K562 (cell line): ENCODE data around the gene LMCD1. TPM values are rescaled to one million over a fixed set of nuclear protein-coding genes. Genes with fewer than 3 reads are reported as not detected.

Source experiments
- DDX20 ChIP-seq: fragments of 450-650 bp; IDR thresholded peaks from 2 replicates; pipeline ENCODE4 v1.6.1; 2016; ENCODE audit warnings: missing genetic modification characterization, low read depth, mild to moderate bottlenecking, missing compliant biosample characterization, moderate library complexity
- DPF2 ChIP-seq: fragments of 450-650 bp; IDR thresholded peaks from 2 replicates; pipeline ENCODE4 v1.6.1; 2016
- FUS ChIP-seq: fragments of 200-400 bp; formaldehyde crosslinking; optimal IDR thresholded peaks from 2 replicates; pipeline ENCODE3; 2017; ENCODE audit warnings: low read depth, low read length
- NBN ChIP-seq: fragments of 450-650 bp; IDR thresholded peaks from 2 replicates; pipeline ENCODE4 v1.6.1; 2016; ENCODE audit warnings: low read depth, mild to moderate bottlenecking
- SFPQ ChIP-seq: fragments of 200-400 bp; formaldehyde crosslinking; IDR thresholded peaks from 2 replicates; pipeline ENCODE4 v1.6.1; 2017; ENCODE audit warnings: mild to moderate bottlenecking, low read depth, low read length, moderate library complexity
- STAT5B ChIP-seq: fragments of 250-450 bp; sonication (Bioruptor Pico); IDR thresholded peaks from 2 replicates; pipeline ENCODE4 v1.8.0; 2021; ENCODE audit warnings: mild to moderate bottlenecking, inconsistent platforms
- ZNF174 ChIP-seq: fragments of 250-450 bp; sonication (Bioruptor Pico); IDR thresholded peaks from 2 replicates; pipeline ENCODE4 v1.4.0; 2020; ENCODE audit warnings: mild to moderate bottlenecking
- ZNF197 ChIP-seq: fragments of 200-800 bp; sonication (Bioruptor generic); IDR thresholded peaks from 2 replicates; pipeline ENCODE4 v1.6.1; 2016; ENCODE audit warnings: low read depth, missing genetic modification characterization, missing compliant biosample characterization
- ZNF707 ChIP-seq: fragments of 250-450 bp; sonication (Bioruptor Pico); conservative IDR thresholded peaks from 2 replicates; pipeline ENCODE4 v1.8.0; 2022; ENCODE audit warnings: inconsistent platforms, mild to moderate bottlenecking, moderate library complexity
- ZZZ3 ChIP-seq: fragments of 450-650 bp; IDR thresholded peaks from 2 replicates; pipeline ENCODE4 v1.6.1; 2016; ENCODE audit warnings: antibody characterized with exemption, mild to moderate bottlenecking, moderate library complexity
- polyA plus RNA-seq, 8 experiments: library from polyadenylated mRNA; depleted of rRNA in 4 of 8; stranded (reverse) in 5 of 8; unstranded in 3 of 8; fragments of >200 nt; fragmentation: Nextera tagmentation in 2 of 8; fragmentation: Illumina TruSeq in 1 of 8; extraction: Ambion mirVana in 2 of 8; extraction: Trizol in 1 of 8; gene quantifications; 2 replicates each; pipeline versions ENCODE4 v1.2.1 to v1.2.3, GENCODE V29; 2011 to 2014; ENCODE audit warnings: inconsistent platforms in 1 of 8, missing spikeins in 1 of 8
- total RNA-seq, 7 experiments: library from RNA; depleted of rRNA in 6 of 7; stranded (reverse); fragments of >200 nt in 6 of 7; fragmentation: Illumina TruSeq in 2 of 7; extraction: Trizol in 2 of 7; gene quantifications; 2 replicates each; pipeline versions ENCODE4 v1.2.1 to v1.2.3, GENCODE V29; 2011 to 2021; ENCODE audit warnings: low replicate concordance in 1 of 7

The LMCD1 gene
- total and polyA plus RNA-seq, 9 of the 15 experiments (the other 6 are each of a cell fraction or from before 2014, with no cell fraction given): 0.60 TPM; not detected in 8

- no peak for TF ChIP-seq ZZZ3
- no peak for TF ChIP-seq FUS
- TF ChIP-seq ZNF707 (CRISPR knock-in tag): no peak
- no peak for TF ChIP-seq DDX20 (tag)
- no peak for TF ChIP-seq STAT5B (CRISPR knock-in tag)
- no peak for TF ChIP-seq SFPQ
- no peak for TF ChIP-seq DPF2
- no peak for TF ChIP-seq NBN
- TF ChIP-seq ZNF197 (CRISPR knock-in tag): no peak
- no peak for TF ChIP-seq ZNF174 (CRISPR knock-in tag)
- TF ChIP-seq, all 486 proteins: peak for 0
Observed at GRCh38 chr3:8453153-8453552, 48.5 kb upstream of the LMCD1 start (continued).
